Hepatocyte (in vitro differentiated cells): ENCODE results near the gene MBP. TPM values are rescaled to one million over a fixed set of nuclear protein-coding genes. Genes with fewer than 3 reads are reported as not detected.

ENCODE experiments used
- DNase-seq: peaks from one replicate; pipeline ENCODE4 v3.0.0-alpha.2; 2016; ENCODE audit warnings: low spot score
- H2AFZ ChIP-seq: fragments of 200-600 bp; sonication (generic); 2 replicates; pipeline ENCODE4 v1.6.0; 2016; ENCODE audit warnings: antibody characterized with exemption, mild to moderate bottlenecking
- H3K27ac ChIP-seq: fragments of 200-600 bp; sonication (generic); 2 replicates; pipeline ENCODE4 v1.5.1; 2016; ENCODE audit warnings: mild to moderate bottlenecking
- H3K27me3 ChIP-seq: fragments of 200-600 bp; sonication (generic); 2 replicates; pipeline ENCODE4 v1.6.1; 2016
- H3K36me3 ChIP-seq: fragments of 200-600 bp; sonication (generic); replicated peaks from 2 replicates; pipeline ENCODE4 v1.5.1; 2016; ENCODE audit warnings: low read depth; ENCODE audit not compliant: insufficient read depth
- H3K4me1 ChIP-seq: fragments of 200-600 bp; sonication (generic); 2 replicates; pipeline ENCODE4 v1.5.1; 2016; ENCODE audit warnings: mild to moderate bottlenecking, moderate library complexity; ENCODE audit not compliant: insufficient read depth
- H3K4me2 ChIP-seq: fragments of 200-600 bp; sonication (generic); 2 replicates; pipeline ENCODE4 v1.6.0; 2016
- H3K4me3 ChIP-seq: fragments of 200-600 bp; sonication (generic); 2 replicates; pipeline ENCODE4 v1.5.1; 2016; ENCODE audit warnings: mild to moderate bottlenecking
- H3K79me2 ChIP-seq: fragments of 200-600 bp; sonication (generic); 2 replicates; pipeline ENCODE4 v1.6.0; 2017; ENCODE audit warnings: mild to moderate bottlenecking
- H3K9me2 ChIP-seq: fragments of 200-600 bp; sonication (generic); replicated peaks from 2 replicates; pipeline ENCODE4 v1.6.0; 2017; ENCODE audit warnings: mild to moderate bottlenecking; ENCODE audit not compliant: insufficient read depth
- H3K9me3 ChIP-seq: fragments of 200-600 bp; sonication (generic); 2 replicates; pipeline ENCODE4 v1.5.1; 2016; ENCODE audit warnings: low read depth, mild to moderate bottlenecking
- H4K20me1 ChIP-seq: fragments of 200-600 bp; sonication (generic); 2 replicates; pipeline ENCODE4 v1.6.0; 2016; ENCODE audit warnings: mild to moderate bottlenecking; ENCODE audit not compliant: insufficient read depth, poor library complexity, severe bottlenecking
- EZH2 ChIP-seq: fragments of 200-600 bp; sonication (generic); IDR thresholded peaks from 2 replicates; pipeline ENCODE4 v1.6.1; 2016; ENCODE audit warnings: antibody characterized with exemption, mild to moderate bottlenecking, borderline replicate concordance
- EZH2phosphoT487 ChIP-seq: fragments of 200-600 bp; sonication (generic); IDR thresholded peaks from one replicate; pipeline ENCODE4 v1.6.1; 2018; ENCODE audit warnings: antibody characterized with exemption, mild to moderate bottlenecking, low read depth, moderate library complexity; ENCODE audit not compliant: unreplicated experiment, severe bottlenecking
- WGBS: methylation state at CpG from one replicate; pipeline ENCODE4 v1.1.6; 2016; ENCODE audit warnings: low lambda C conversion rate; ENCODE audit errors: missing lambda C conversion rate; 5-methylcytosine and 5-hydroxymethylcytosine counted together
- polyA plus RNA-seq: library from polyadenylated mRNA; unstranded; fragments of >200 nt; fragmentation: Nextera tagmentation; extraction: Ambion mirVana; gene quantifications from 2 replicates; pipeline ENCODE4 v1.2.1, GENCODE V29; 2016
- total RNA-seq: library from RNA; depleted of rRNA; stranded (reverse); fragments of >200 nt; gene quantifications from 2 replicates; pipeline ENCODE4 v1.2.3, GENCODE V29; 2014
- TF ChIP-seq, protein P1 (sequence below): fragments of 200-600 bp; sonication (generic); IDR thresholded peaks from 2 replicates; pipeline ENCODE4 v1.5.1; 2016; ENCODE audit warnings: antibody characterized with exemption, mild to moderate bottlenecking; ENCODE audit not compliant: poor library complexity

Gene MBP
- total and polyA plus RNA-seq, 2 experiments from 2014 or later, result 21.6 to 22.1 TPM

DNA sequence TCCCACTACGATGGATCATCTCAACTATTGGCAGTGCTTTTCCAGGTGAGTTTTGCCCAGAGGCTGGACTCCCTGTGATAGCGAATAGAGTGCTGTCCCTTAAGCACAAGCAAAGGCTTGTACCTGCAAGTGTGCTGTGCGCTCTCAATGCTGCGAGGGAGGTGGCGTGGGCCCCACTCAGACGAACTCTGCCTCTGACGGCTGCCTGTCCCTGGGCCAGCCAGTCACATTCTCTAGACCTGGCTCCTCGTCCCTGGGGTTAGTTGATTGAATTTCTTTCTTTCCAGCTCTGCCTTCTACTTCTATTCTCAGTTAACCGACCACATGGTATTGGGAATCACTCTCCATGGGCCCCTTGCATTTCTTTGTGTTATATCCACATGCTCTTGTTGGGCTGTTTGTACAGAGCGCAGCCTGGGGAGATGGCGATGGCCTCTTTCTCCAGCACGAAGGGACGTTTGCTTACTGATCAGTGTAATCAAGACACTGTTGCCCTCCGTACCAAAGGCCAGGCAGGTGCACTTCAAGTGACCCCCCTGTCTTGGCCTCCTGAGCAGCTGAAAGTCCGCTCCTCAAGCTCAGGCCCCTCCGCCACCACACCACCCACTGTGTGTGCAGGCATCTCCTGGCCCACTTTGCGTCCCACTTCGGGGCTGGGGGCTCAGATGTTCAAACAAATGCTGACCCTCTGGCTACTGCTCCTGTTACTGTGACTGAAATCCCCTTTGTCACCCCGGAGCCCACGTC is 158.9 kb downstream of the MBP start:
- 86% methylated on average over 20 of the region's 20 CpGs for WGBS
- H3K36me3 ChIP-seq, result no peaks in the 10 kb centered on the region
- no peaks in the 10 kb centered on the region for H3K9me2 ChIP-seq
- peak overlapping the region; percentile 31 for H3K27ac ChIP-seq
- no peak overlapping the region for H2AFZ ChIP-seq
- no peaks in the 10 kb centered on the region for H3K4me1 ChIP-seq
- no peaks in the 10 kb centered on the region for H3K9me3 ChIP-seq
- no peak overlapping the region for H3K4me3 ChIP-seq
- TF ChIP-seq EZH2phosphoT487 (no peak), EZH2 (no peak)
- TF ChIP-seq, protein P1, sequence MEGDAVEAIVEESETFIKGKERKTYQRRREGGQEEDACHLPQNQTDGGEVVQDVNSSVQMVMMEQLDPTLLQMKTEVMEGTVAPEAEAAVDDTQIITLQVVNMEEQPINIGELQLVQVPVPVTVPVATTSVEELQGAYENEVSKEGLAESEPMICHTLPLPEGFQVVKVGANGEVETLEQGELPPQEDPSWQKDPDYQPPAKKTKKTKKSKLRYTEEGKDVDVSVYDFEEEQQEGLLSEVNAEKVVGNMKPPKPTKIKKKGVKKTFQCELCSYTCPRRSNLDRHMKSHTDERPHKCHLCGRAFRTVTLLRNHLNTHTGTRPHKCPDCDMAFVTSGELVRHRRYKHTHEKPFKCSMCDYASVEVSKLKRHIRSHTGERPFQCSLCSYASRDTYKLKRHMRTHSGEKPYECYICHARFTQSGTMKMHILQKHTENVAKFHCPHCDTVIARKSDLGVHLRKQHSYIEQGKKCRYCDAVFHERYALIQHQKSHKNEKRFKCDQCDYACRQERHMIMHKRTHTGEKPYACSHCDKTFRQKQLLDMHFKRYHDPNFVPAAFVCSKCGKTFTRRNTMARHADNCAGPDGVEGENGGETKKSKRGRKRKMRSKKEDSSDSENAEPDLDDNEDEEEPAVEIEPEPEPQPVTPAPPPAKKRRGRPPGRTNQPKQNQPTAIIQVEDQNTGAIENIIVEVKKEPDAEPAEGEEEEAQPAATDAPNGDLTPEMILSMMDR, result no peak
- H3K27me3 ChIP-seq, result no peaks in the 10 kb centered on the region
- no peaks in the 10 kb centered on the region for H3K79me2 ChIP-seq
- DNase-seq, result no peak
- H4K20me1 ChIP-seq, result no peaks in the 10 kb centered on the region
- H3K4me2 ChIP-seq, result no peak overlapping the region

DNA sequence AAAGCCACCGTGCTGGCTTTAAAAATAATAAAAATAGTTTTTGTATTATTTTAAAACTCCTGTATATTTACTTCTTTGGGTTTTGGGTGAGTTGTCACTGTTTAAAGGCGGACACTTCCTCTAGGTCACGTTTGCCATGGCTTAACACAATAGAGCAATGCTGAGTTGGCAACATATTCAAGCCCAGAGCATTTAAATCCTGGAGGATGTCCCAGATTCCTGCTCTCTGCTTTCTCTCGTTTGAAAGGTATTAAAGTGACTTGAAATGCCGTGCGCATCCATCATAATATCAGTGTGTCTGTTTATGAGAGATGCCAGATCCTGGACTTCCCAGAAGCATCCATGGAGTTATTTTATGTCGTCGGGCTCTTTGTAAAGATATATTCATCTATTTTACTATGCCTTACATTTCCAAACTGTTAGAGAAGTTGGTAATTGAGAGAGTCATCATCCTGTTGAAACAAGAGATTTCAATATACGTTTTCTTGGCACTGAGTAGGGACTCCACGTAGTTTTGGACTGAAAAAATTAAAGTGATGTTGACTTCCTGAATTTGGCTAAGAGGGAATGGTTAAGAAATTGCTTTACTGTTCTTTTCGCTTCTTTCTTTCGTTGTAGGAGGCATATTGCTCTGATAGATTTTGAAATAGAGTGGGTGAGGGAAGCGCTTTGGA is 159.6 kb downstream of the MBP start:
- Histone ChIP-seq H4K20me1 (no peaks in the 10 kb centered on the region), H3K27ac (peak overlapping the region; percentile 31), H3K36me3 (no peaks in the 10 kb centered on the region), H3K4me1 (no peaks in the 10 kb centered on the region), H3K27me3 (no peaks in the 10 kb centered on the region), H3K79me2 (no peaks in the 10 kb centered on the region), H3K9me2 (no peaks in the 10 kb centered on the region), H2AFZ (no peak overlapping the region), H3K4me3 (no peak overlapping the region), H3K9me3 (no peaks in the 10 kb centered on the region), H3K4me2 (no peak overlapping the region)
- 74% methylated on average over 13 of the region's 13 CpGs for WGBS
- no peak for TF ChIP-seq EZH2phosphoT487
- no peak for TF ChIP-seq EZH2
- TF ChIP-seq, protein P1, result no peak
- DNase-seq, result no peak

DNA sequence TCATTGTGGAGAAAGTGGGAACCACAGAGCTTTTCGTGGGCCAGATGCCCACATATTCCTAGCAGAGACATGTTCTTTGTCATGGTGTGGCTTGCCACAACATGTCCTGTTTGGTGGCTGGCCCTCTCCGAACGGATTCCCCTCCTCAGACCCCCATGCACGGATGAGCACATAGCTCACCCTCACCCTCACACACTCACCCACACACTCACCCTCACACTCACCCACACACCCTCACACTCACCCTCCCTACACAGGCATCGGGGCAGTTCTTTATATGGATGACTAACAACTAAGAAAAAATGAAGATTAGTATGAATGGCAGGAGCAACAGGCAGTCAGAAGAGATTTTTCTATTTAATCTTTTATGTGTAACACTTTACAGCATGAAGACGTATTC is 160.3 kb downstream of the MBP start:
- DNase-seq, result no peak
- Histone ChIP-seq H3K9me3 (no peaks in the 10 kb centered on the region), H3K79me2 (no peaks in the 10 kb centered on the region), H3K9me2 (no peaks in the 10 kb centered on the region), H4K20me1 (no peaks in the 10 kb centered on the region), H3K27me3 (no peaks in the 10 kb centered on the region), H3K27ac (no peak overlapping the region), H2AFZ (no peak overlapping the region), H3K4me2 (no peak overlapping the region), H3K36me3 (no peaks in the 10 kb centered on the region), H3K4me3 (no peak overlapping the region), H3K4me1 (no peaks in the 10 kb centered on the region)
- TF ChIP-seq EZH2phosphoT487 (no peak), EZH2 (no peak)
- TF ChIP-seq, protein P1, result no peak
- WGBS, result 94% methylated on average over 6 of the region's 6 CpGs
